Suppressor macrophage (primary cell): ENCODE measurements around the gene NHLRC4.

ENCODE experiments used
- DNase-seq, 4 experiments: peaks; one replicate each; pipeline ENCODE4 v3.0.0-alpha.2; 2020 to 2022

Gene NHLRC4

GRCh38 chr16:530111-530817, 36.5 kb upstream of the NHLRC4 start:
- no peak for DNase-seq

- no peak for DNase-seq
Measured at GRCh38 chr16:531494-532125, 35.2 kb upstream of the NHLRC4 start.

GRCh38 chr16:533391-534123, 33.2 kb upstream of the NHLRC4 start:
- no peak for DNase-seq

- DNase-seq, result no peak
Measured at GRCh38 chr16:534135-534534, 32.7 kb upstream of the NHLRC4 start.

- no peak for DNase-seq
Measured at GRCh38 chr16:534856-535445, 31.9 kb upstream of the NHLRC4 start.

- peak in 1 of 4 experiments; percentile 21 for DNase-seq
Measured at GRCh38 chr16:535446-536405, 31.1 kb upstream of the NHLRC4 start.

GRCh38 chr16:536746-537145, 30.1 kb upstream of the NHLRC4 start:
- no peak for DNase-seq

- no peak for DNase-seq
Measured at GRCh38 chr16:537415-538335, 29.1 kb upstream of the NHLRC4 start.

- DNase-seq, result no peak
Measured at GRCh38 chr16:539901-540530, 26.8 kb upstream of the NHLRC4 start.

- DNase-seq, result no peak
Measured at GRCh38 chr16:540645-541340, 26.0 kb upstream of the NHLRC4 start.

- no peak for DNase-seq
Measured at GRCh38 chr16:543301-544164, 23.3 kb upstream of the NHLRC4 start.

GRCh38 chr16:544517-544916, 22.3 kb upstream of the NHLRC4 start:
- no peak for DNase-seq

GRCh38 chr16:546909-547770, 19.7 kb upstream of the NHLRC4 start:
- peak; percentile 69 to 79 (median 73) for DNase-seq

GRCh38 chr16:548586-548985, 18.2 kb upstream of the NHLRC4 start:
- DNase-seq, result no peak

- DNase-seq, result no peak
Measured at GRCh38 chr16:549544-550263, 17.1 kb upstream of the NHLRC4 start.

GRCh38 chr16:551210-551609, 15.6 kb upstream of the NHLRC4 start:
- no peak for DNase-seq

- DNase-seq, result no peak
Measured at GRCh38 chr16:552171-552570, 14.6 kb upstream of the NHLRC4 start.
